ENCODE measurements around the gene MAML3. TPM values are rescaled to one million over a fixed set of nuclear protein-coding genes. Genes with fewer than 3 reads are reported as not detected.

The MAML3 gene
- under 1 TPM; 0.44 to 0.57 TPM for total RNA-seq
- polyA plus RNA-seq: 0.52 TPM

- H3K4me1 ChIP-seq (ENCODE audit: insufficient read depth, low read length): peaks cover 5% of the 10 kb centered on the region
- Mint-ChIP-seq H3K27me3 (peaks cover 4 to 14% of the 10 kb centered on the region in 2 donors), H3K4me1 (peaks cover 25 to 61% (median 56%) of the 10 kb centered on the region in 3 donors), H3K4me3 (peak within 1 kb of the TSS; percentile 89 to 94 (median 93)), H3K9me3 (no peaks in the 10 kb centered on the region), H3K36me3 (peaks cover 0 to 4% (median 0%) of the 10 kb centered on the region in 3 donors), H3K27ac (peak within 1 kb of the TSS; percentile 71 to 93 (median 85))
- H3K27me3 ChIP-seq (ENCODE audit: insufficient read depth, low read length, poor library complexity, severe bottlenecking): no peaks in the 10 kb centered on the region
- ChIA-PET CTCF (interaction anchor here (1.2 to 1.6 kb wide), 4 partner anchors 14 to 853 kb away, joined by 3 to 4 read pairs (median 3); no protein-coding TSS in a partner anchor), POLR2A (no interaction called here)
- peak within 1 kb of the TSS; percentile 95 for H3K4me3 ChIP-seq (ENCODE audit: low read length)
- DNase-seq: peak; percentile 57 to 87 (median 80)
- no peaks in the 10 kb centered on the region for H3K36me3 ChIP-seq (ENCODE audit: insufficient read depth, low read length)
- no peaks in the 10 kb centered on the region for H3K9me3 ChIP-seq (ENCODE audit: low read length)
- H3K27ac ChIP-seq (ENCODE audit: low read depth, low read length): no peak within 1 kb of the TSS
Observed at GRCh38 chr4:140153718-140154571, at the start of gene MAML3. MAML3 (minus strand) TSS chr4:140154184; CDS start chr4:140153327, 857 bp downstream.

DNA sequence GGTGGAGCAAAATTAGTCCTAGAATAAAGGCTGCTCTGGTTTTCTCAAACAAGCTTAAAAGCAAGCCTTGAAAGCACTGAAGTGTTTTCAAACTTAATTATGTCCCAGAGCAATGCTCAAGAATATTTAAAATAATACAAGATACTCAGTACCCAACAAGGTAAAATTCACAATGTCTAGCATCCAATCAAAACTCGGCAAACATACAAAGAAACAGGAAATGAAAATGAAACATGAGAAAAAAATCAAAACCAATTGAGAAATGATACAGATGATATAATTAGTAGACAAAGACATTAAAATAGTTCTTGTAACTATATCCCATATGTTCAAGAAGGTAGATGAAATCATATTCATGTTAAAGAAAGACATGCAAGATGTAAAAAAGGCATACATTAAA, 45.0 kb upstream of the MAML3 start:
- no peak overlapping the region for H3K4me3 ChIP-seq (ENCODE audit: low read length)
- DNase-seq: no peak
- ChIA-PET CTCF (interaction anchor here (1.6 kb wide), 1 partner anchor 187 kb away, joined by 3 read pairs; no protein-coding TSS in a partner anchor), POLR2A (no interaction called here)
- Mint-ChIP-seq H3K4me1 (no peaks in the 10 kb centered on the region), H3K27ac (no peak overlapping the region), H3K9me3 (peaks cover 4 to 12% (median 4%) of the 10 kb centered on the region in 5 donors), H3K36me3 (no peaks in the 10 kb centered on the region), H3K4me3 (no peak overlapping the region), H3K27me3 (peaks cover 10 to 47% of the 10 kb centered on the region in 2 donors)
- no peaks in the 10 kb centered on the region for H3K27me3 ChIP-seq (ENCODE audit: insufficient read depth, low read length, poor library complexity, severe bottlenecking)
- H3K9me3 ChIP-seq (ENCODE audit: low read length): no peaks in the 10 kb centered on the region
- no peaks in the 10 kb centered on the region for H3K36me3 ChIP-seq (ENCODE audit: insufficient read depth, low read length)
- no peaks in the 10 kb centered on the region for H3K4me1 ChIP-seq (ENCODE audit: insufficient read depth, low read length)
- H3K27ac ChIP-seq (ENCODE audit: low read depth, low read length): no peak overlapping the region

DNA sequence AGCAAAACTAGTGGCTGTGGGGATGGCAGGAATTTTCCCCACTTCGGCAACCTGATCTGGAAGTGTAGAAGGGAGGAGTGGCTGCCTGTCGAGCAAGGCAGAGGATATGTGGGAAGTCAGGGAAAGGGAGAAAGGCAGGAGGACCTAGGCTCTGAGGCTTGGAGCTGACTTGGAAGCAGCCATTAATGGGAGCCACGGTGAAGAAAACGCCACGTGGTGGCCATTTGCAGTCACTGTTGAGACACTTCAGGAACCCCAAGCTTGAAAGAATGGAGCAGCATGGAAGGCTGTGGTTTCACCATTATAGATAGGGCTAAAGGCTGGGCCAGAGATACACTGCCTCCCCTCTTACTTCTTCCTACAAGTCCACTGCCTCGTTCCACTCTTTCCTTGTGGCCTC, 41.8 kb upstream of the MAML3 start:
- Mint-ChIP-seq H3K27ac (no peak overlapping the region), H3K9me3 (peaks cover 3 to 11% (median 4%) of the 10 kb centered on the region in 5 donors), H3K36me3 (no peaks in the 10 kb centered on the region), H3K4me3 (no peak overlapping the region), H3K4me1 (no peaks in the 10 kb centered on the region), H3K27me3 (peaks cover 8 to 44% of the 10 kb centered on the region in 2 donors)
- Histone ChIP-seq H3K4me1 (ENCODE audit: insufficient read depth, low read length) (no peaks in the 10 kb centered on the region), H3K4me3 (ENCODE audit: low read length) (no peak overlapping the region), H3K27ac (ENCODE audit: low read depth, low read length) (no peak overlapping the region), H3K27me3 (ENCODE audit: insufficient read depth, low read length, poor library complexity, severe bottlenecking) (no peaks in the 10 kb centered on the region), H3K36me3 (ENCODE audit: insufficient read depth, low read length) (no peaks in the 10 kb centered on the region), H3K9me3 (ENCODE audit: low read length) (no peaks in the 10 kb centered on the region)
- ChIA-PET CTCF (no interaction called here), POLR2A (no interaction called here)
- DNase-seq: no peak

GRCh38 chr4:140189805-140190204, 35.8 kb upstream of the MAML3 start:
- no peak overlapping the region for H3K4me3 Mint-ChIP-seq
- H3K4me1 ChIP-seq (ENCODE audit: insufficient read depth, low read length): no peaks in the 10 kb centered on the region
- no peak for DNase-seq
- no peak overlapping the region for H3K27ac ChIP-seq (ENCODE audit: low read depth, low read length)
- no peaks in the 10 kb centered on the region for H3K9me3 Mint-ChIP-seq
- H3K4me3 ChIP-seq (ENCODE audit: low read length): no peak overlapping the region
- H3K9me3 ChIP-seq (ENCODE audit: low read length): no peaks in the 10 kb centered on the region
- no peak overlapping the region for H3K27ac Mint-ChIP-seq
- H3K36me3 Mint-ChIP-seq: no peaks in the 10 kb centered on the region
- H3K4me1 Mint-ChIP-seq: no peaks in the 10 kb centered on the region
- ChIA-PET POLR2A (no interaction called here), CTCF (no interaction called here)
- no peaks in the 10 kb centered on the region for H3K36me3 ChIP-seq (ENCODE audit: insufficient read depth, low read length)
- H3K27me3 ChIP-seq (ENCODE audit: insufficient read depth, low read length, poor library complexity, severe bottlenecking): no peaks in the 10 kb centered on the region
- H3K27me3 Mint-ChIP-seq: peaks cover 4 to 14% of the 10 kb centered on the region in 2 donors

DNA sequence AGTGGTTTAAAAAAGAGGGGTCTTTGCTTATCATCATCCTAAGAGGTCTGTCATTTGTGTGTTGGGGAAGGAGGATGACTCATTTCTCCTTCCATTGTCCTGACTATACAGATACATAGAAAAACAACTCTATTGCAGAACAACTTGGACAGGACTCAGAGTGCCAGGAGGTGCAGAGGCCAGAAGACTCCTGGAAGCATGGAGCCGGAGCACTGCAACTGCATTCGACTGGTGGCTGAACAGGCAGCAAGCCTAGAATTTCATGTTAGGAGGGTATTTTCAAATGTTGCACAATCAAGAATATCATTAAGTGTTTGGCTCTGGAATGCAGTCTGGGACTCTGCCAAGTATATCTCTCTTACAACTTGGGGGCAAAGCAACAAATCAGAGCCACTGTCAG, 35.0 kb upstream of the MAML3 start:
- Histone ChIP-seq H3K27ac (ENCODE audit: low read depth, low read length) (no peak overlapping the region), H3K4me3 (ENCODE audit: low read length) (no peak overlapping the region), H3K36me3 (ENCODE audit: insufficient read depth, low read length) (no peaks in the 10 kb centered on the region), H3K27me3 (ENCODE audit: insufficient read depth, low read length, poor library complexity, severe bottlenecking) (no peaks in the 10 kb centered on the region), H3K4me1 (ENCODE audit: insufficient read depth, low read length) (no peaks in the 10 kb centered on the region), H3K9me3 (ENCODE audit: low read length) (no peaks in the 10 kb centered on the region)
- H3K4me1 Mint-ChIP-seq: no peaks in the 10 kb centered on the region
- H3K27ac Mint-ChIP-seq: no peak overlapping the region
- H3K27me3 Mint-ChIP-seq: peaks cover 4 to 14% of the 10 kb centered on the region in 2 donors
- no peaks in the 10 kb centered on the region for H3K36me3 Mint-ChIP-seq
- no peak for DNase-seq
- ChIA-PET POLR2A (no interaction called here), CTCF (no interaction called here)
- H3K9me3 Mint-ChIP-seq: no peaks in the 10 kb centered on the region
- H3K4me3 Mint-ChIP-seq: no peak overlapping the region

DNA sequence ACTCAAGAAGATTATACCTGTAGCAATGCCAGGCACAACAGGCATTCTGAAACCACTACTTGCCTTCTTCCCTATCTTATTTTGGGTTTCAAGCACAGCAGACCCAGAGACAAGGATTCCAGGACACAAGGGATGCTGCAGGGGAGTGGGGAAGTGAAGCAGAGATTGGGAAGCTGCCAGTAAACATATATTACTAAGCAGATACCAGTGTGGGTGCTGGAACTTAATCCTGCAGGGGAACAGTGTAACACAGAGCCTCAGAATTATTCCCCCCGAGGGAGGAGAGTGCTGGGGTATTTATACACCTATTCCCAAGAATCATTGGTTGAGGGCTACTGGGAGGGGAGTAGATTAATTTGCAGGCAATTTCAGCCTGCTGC, 33.3 kb upstream of the MAML3 start:
- H3K4me3 Mint-ChIP-seq: no peak overlapping the region
- H3K27me3 Mint-ChIP-seq: peaks cover 4 to 11% of the 10 kb centered on the region in 2 donors
- POLR2A ChIA-PET: no interaction called here

DNA sequence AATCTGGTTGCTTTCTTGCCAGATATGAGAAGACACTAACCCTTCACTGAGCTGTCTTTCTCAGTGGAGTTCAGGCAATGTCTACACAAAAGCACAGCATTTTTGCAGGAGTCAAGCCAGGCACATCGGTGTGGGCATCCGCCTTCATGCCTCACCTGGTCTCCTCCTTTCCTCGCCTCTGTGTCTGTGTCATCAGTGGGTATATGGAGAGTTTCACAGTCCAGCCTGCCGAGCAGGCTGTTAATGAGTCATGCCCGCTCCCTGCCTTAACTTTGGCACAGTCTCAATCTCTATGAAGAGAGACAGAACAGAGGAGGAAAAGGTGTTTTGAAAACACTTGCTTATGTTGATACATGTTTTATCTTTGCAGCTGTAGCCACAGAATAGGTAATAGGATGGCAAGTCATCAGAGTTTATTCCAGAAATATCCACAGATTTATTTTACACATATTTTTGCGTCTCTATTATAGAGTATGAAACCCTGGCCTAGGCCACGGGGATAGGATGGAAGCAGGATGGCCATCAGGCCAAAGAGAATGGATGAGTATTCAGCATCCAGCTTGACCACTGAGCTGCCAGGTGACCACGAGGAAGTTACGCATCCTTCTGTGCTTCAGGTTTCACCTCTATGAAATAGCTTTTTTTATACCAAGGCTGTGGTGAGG, 32.8 kb upstream of the MAML3 start:
- Mint-ChIP-seq H3K36me3 (no peaks in the 10 kb centered on the region), H3K4me3 (no peak overlapping the region), H3K27ac (no peak overlapping the region), H3K27me3 (peaks cover 4 to 11% of the 10 kb centered on the region in 2 donors), H3K9me3 (no peaks in the 10 kb centered on the region), H3K4me1 (no peaks in the 10 kb centered on the region)
- Histone ChIP-seq H3K4me3 (ENCODE audit: low read length) (no peak overlapping the region), H3K27ac (ENCODE audit: low read depth, low read length) (no peak overlapping the region), H3K4me1 (ENCODE audit: insufficient read depth, low read length) (no peaks in the 10 kb centered on the region), H3K36me3 (ENCODE audit: insufficient read depth, low read length) (no peaks in the 10 kb centered on the region), H3K27me3 (ENCODE audit: insufficient read depth, low read length, poor library complexity, severe bottlenecking) (no peaks in the 10 kb centered on the region), H3K9me3 (ENCODE audit: low read length) (no peaks in the 10 kb centered on the region)
- ChIA-PET CTCF (no interaction called here), POLR2A (no interaction called here)
- DNase-seq: no peak

More for the DNA sequence above, 33.3 kb upstream of the MAML3 start:
- H3K27ac ChIP-seq (ENCODE audit: low read depth, low read length): no peak overlapping the region
- no peak overlapping the region for H3K4me3 ChIP-seq (ENCODE audit: low read length)
- H3K27ac Mint-ChIP-seq: no peak overlapping the region
- H3K36me3 Mint-ChIP-seq: no peaks in the 10 kb centered on the region
- H3K9me3 ChIP-seq (ENCODE audit: low read length): no peaks in the 10 kb centered on the region
- H3K4me1 Mint-ChIP-seq: no peaks in the 10 kb centered on the region
- no peaks in the 10 kb centered on the region for H3K4me1 ChIP-seq (ENCODE audit: insufficient read depth, low read length)
- no peaks in the 10 kb centered on the region for H3K9me3 Mint-ChIP-seq
- H3K27me3 ChIP-seq (ENCODE audit: insufficient read depth, low read length, poor library complexity, severe bottlenecking): no peaks in the 10 kb centered on the region
- H3K36me3 ChIP-seq (ENCODE audit: insufficient read depth, low read length): no peaks in the 10 kb centered on the region
- CTCF ChIA-PET: no interaction called here
- no peak for DNase-seq

DNA sequence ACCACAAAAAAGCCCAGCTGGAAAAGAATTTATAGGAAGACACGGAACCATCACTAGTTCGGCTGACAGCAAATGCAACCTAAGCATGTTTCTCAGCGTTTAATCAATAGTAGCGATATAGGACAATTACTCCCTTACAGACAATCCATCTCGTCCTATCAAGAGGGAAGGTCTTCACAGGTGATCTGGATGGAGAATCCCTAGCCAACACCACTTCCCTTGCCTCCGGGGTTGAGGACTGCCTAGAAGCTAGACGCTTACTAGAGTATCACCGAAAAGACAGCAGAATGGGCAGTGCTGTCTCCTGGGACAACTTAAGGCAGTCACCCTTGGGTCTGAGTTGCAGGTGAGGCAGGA, 32.1 kb upstream of the MAML3 start:
- Mint-ChIP-seq H3K27ac (peak overlapping the region in 2 of 8 donors; percentile 25 to 44), H3K27me3 (peaks cover 4 to 11% of the 10 kb centered on the region in 2 donors), H3K9me3 (no peaks in the 10 kb centered on the region), H3K36me3 (no peaks in the 10 kb centered on the region), H3K4me3 (no peak overlapping the region), H3K4me1 (no peaks in the 10 kb centered on the region)
- Histone ChIP-seq H3K27ac (ENCODE audit: low read depth, low read length) (no peak overlapping the region), H3K9me3 (ENCODE audit: low read length) (no peaks in the 10 kb centered on the region), H3K4me3 (ENCODE audit: low read length) (no peak overlapping the region), H3K4me1 (ENCODE audit: insufficient read depth, low read length) (no peaks in the 10 kb centered on the region), H3K36me3 (ENCODE audit: insufficient read depth, low read length) (no peaks in the 10 kb centered on the region), H3K27me3 (ENCODE audit: insufficient read depth, low read length, poor library complexity, severe bottlenecking) (no peaks in the 10 kb centered on the region)
- POLR2A ChIA-PET: no interaction called here
- no peak for DNase-seq
- CTCF ChIA-PET: interaction anchor here (0.9 kb wide), 1 partner anchor 67 kb away, joined by 3 read pairs; no protein-coding TSS in a partner anchor

All from CD8-positive, alpha-beta memory T cell (primary cell).